Upper lobe of right lung (tissue), 1 donor: Measurements from ENCODE around the gene LRRC36. TPM values are rescaled to one million over a fixed set of nuclear protein-coding genes. Genes with fewer than 3 reads are reported as not detected.
A peak's percentile ranks its signal among the peaks of the same experiment; 100 is the strongest.

ENCODE experiments used
- ATAC-seq: fragments of 200-7000 bp; cut with Tn5 transposase; one replicate; pipeline ENCODE4 v1.9.1; 2020; ENCODE audit warnings: mild to moderate bottlenecking, moderate library complexity
- DNase-seq: peaks from one replicate; pipeline ENCODE4 v3.0.0-alpha.2; 2020
- H3K27ac ChIP-seq: fragments of 200-600 bp; one replicate; pipeline ENCODE4 v1.8.0; 2022
- H3K27me3 ChIP-seq: fragments of 200-600 bp; one replicate; pipeline ENCODE4 v1.8.0; 2022; ENCODE audit warnings: mild to moderate bottlenecking
- H3K36me3 ChIP-seq: fragments of 200-600 bp; one replicate; pipeline ENCODE4 v1.8.0; 2022
- H3K4me1 ChIP-seq: fragments of 200-600 bp; one replicate; pipeline ENCODE4 v1.8.0; 2022
- H3K4me3 ChIP-seq: fragments of 200-600 bp; one replicate; pipeline ENCODE4 v1.8.0; 2022; ENCODE audit warnings: mild to moderate bottlenecking
- H3K9me3 ChIP-seq: fragments of 200-600 bp; one replicate; pipeline ENCODE4 v1.8.0; 2022
- CTCF ChIP-seq: fragments of 200-600 bp; IDR thresholded peaks from one replicate; pipeline ENCODE4 v1.8.0; 2022; ENCODE audit warnings: antibody characterized with exemption
- intact Hi-C: fragments of 100-400 bp; cut with DNase I; formaldehyde crosslinking; loops from one replicate; pipeline ENCODE4 v1.11.0; 2022
- total RNA-seq: library from RNA; stranded (reverse); fragmentation: NEBNext Ultra II Directional; extraction: Animal tissue kit (Norgen Biotek cat#: 25700); gene quantifications from one replicate; pipeline ENCODE4 v1.2.1, GENCODE V29; 2021
- donor health status: DM: no; HTN: yes; CAD: no; lungs with severe emphysema.

The LRRC36 gene
- total RNA-seq, 1 donor from 2014 or later: 27.4 TPM

- H3K9me3 ChIP-seq: no peaks in the 10 kb centered on the region
- ATAC-seq: no peak
- H3K27me3 ChIP-seq: no peaks in the 10 kb centered on the region
- intact Hi-C loops: no loop called here
- no peak for TF ChIP-seq CTCF
- DNase-seq: no peak
- H3K4me3 ChIP-seq: no peak overlapping the region
- H3K36me3 ChIP-seq: no peaks in the 10 kb centered on the region
- peaks cover 9% of the 10 kb centered on the region for H3K4me1 ChIP-seq
- H3K27ac ChIP-seq: no peak overlapping the region
These were observed 16.1 kb upstream of the LRRC36 start for GRCh38 chr16:67310561-67310960.

- no peaks in the 10 kb centered on the region for H3K9me3 ChIP-seq
- no peak for DNase-seq
- H3K27me3 ChIP-seq: no peaks in the 10 kb centered on the region
- no peak overlapping the region for H3K4me3 ChIP-seq
- peaks cover 9% of the 10 kb centered on the region for H3K4me1 ChIP-seq
- intact Hi-C loops: no loop called here
- H3K27ac ChIP-seq: peak overlapping the region; percentile 26
- peak; percentile 60 for ATAC-seq
- no peak for TF ChIP-seq CTCF
- no peaks in the 10 kb centered on the region for H3K36me3 ChIP-seq
These were observed 14.8 kb upstream of the LRRC36 start for GRCh38 chr16:67311607-67312488.

GRCh38 chr16:67312719-67313118 is 13.9 kb upstream of the LRRC36 start:
- Histone ChIP-seq H3K9me3 (no peaks in the 10 kb centered on the region), H3K27ac (no peak overlapping the region), H3K36me3 (no peaks in the 10 kb centered on the region), H3K27me3 (no peaks in the 10 kb centered on the region), H3K4me3 (no peak overlapping the region), H3K4me1 (peaks cover 9% of the 10 kb centered on the region)
- TF ChIP-seq CTCF: no peak
- intact Hi-C loops: no loop called here
- no peak for DNase-seq
- ATAC-seq: no peak

- TF ChIP-seq CTCF: no peak
- Histone ChIP-seq H3K27me3 (peaks cover 7% of the 10 kb centered on the region), H3K9me3 (no peaks in the 10 kb centered on the region), H3K4me1 (peaks cover 1% of the 10 kb centered on the region), H3K27ac (no peak overlapping the region), H3K4me3 (no peak overlapping the region), H3K36me3 (no peaks in the 10 kb centered on the region)
- intact Hi-C loops: no loop called here
- DNase-seq: no peak
- ATAC-seq: no peak
These were observed 8.8 kb upstream of the LRRC36 start for GRCh38 chr16:67317853-67318252.

- ATAC-seq: no peak
- Histone ChIP-seq H3K36me3 (no peaks in the 10 kb centered on the region), H3K9me3 (no peaks in the 10 kb centered on the region), H3K4me1 (peaks cover 5% of the 10 kb centered on the region), H3K27me3 (peaks cover 13% of the 10 kb centered on the region), H3K4me3 (peak overlapping the region; percentile 52), H3K27ac (no peak overlapping the region)
- DNase-seq: no peak
- no peak for TF ChIP-seq CTCF
- intact Hi-C loops: no loop called here
These were observed 522 bp upstream of the LRRC36 start for GRCh38 chr16:67326115-67326471.
